ENCODE measurements around the gene ITPRID1.

DNA sequence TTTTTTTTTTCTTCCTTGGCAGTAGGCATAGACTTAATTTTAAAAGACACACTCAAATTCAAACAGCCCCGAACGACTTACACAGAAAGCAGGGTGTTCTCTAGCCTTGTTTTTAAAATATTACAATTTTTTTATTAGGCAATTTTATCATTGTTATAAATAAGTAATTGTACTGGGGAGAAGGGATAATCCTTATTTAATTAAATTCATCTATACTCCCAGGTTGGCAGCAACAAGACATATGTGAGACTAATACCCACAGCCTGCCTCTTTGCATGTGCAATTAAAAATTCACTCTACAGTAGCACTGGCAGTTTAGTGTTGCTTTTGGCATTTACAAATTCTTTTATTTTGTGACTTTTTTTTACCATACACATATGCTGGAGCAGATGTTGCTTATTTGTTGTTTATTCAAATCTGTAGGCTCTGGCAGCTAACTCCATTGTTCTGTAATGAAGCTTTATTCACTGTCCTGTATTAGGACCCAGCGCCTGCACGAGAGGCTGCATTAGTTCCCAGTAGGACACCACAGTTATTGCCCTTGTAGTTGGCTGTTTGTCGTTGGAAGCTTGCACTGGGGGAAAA lies 88.2 kb downstream of the ITPRID1 start:
- TF ChIP-seq CTCF (IDR thresholded peaks at IDR 0.05) (no peak), POLR2A (IDR thresholded peaks at IDR 0.05) (no peak), POLR2AphosphoS5 (IDR thresholded peaks at IDR 0.05) (no peak), EP300 (IDR thresholded peaks at IDR 0.05) (no peak)

Measured in gastroesophageal sphincter (tissue), 3 donors.